ENCODE data around the gene ADCY5.

The ADCY5 gene

DNA sequence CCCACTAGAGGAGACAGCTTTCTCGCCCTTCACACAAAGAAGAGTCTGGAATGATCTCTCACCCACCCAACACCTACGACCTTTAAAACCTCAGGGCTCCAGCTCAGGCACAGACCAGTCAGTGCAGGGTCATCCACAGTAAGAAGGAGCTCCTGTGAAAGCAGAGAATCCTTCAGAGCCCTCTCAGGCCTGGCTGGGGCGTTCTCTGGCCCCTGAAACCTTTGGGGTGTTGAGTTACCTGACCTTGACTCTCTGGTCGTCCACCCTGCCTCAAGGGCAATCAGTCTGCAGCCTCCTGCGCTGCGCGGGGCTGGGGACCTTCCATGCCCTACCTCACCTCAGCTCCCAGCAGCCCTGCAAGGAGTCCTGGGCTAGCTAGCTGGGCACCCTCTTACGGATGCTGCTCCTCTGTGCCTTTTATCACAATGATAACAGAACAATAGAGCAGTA is 106.2 kb downstream of the ADCY5 start:
- FAIRE-seq: no peak
- no peak for DNase-seq (ENCODE audit: low spot score)

DNA sequence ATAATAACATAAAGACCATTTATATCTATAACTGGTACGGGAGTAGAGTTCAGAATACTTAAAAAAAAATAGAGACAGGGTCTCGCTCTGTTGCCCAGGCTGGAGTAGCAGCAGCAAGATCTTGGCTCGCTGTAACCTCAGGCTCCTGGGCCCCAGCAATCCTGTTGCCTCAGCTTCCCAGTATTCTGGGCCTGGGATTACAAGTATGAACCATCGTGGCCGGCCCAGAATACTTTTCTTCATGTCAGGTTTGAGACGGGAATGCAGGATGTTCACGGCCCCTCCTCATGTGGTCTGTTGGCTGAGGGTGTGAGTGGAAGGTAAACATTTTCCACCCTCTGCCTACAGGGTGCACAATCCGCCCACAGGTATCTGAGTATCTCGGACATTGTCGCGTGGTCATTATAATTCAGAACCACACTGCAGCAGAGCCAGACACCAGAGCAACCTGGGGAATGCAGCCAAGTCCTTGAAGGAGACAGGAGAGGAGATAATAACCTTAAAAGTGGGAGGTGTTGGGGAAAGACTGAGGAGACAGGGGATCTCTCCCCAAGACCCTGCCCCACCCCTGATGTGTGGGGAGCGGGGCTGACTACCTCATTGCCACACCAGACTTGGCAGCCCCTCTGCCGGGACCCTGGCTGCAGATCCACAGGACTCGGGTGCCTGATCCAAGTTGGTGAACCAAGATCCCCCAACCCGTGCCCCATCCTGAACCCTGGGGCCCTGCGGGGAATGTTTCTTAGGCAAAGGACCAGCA is 106.8 kb downstream of the ADCY5 start:
- FAIRE-seq (no peak), DNase-seq (ENCODE audit: low spot score) (no peak)

DNA sequence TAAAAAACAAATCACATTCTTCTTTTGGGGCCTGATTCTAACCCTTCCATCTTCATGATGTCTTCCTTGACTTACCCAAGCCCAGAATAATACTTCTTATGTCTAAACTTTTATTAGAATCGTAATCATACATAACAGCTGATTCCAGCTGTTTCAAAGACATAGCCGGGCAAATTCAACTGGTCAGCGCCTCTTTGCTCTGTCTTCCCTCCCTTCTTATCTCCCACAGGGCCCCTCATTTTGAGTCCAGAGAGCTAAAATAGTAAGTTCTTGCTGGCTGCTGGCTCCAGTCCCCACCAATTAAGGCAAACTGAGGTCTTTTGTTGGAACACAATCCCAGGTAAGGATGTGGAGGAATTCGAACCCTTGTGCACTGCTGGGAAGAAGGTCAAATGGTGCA is 108.6 kb downstream of the ADCY5 start:
- FAIRE-seq (no peak), DNase-seq (ENCODE audit: low spot score) (no peak)

DNA sequence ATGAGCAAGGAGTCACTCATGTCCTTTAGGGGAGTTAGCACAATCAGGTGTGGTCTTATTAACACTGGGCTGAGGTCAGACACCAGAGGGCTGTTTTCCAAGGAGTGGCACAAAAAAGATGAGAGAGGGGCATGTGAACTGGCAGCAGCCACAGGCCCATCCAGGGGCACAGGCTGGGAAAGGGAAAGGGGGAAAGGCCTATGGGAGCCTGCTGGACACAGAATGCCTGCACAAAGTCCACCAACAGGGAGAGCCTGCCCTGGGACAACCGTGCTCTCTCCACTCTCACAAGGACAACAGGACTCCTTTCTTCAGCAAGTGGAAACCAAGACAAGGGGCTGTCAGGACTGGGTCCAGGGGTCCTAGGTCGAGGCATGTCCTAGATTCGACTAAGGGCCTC is 109.6 kb downstream of the ADCY5 start:
- DNase-seq (ENCODE audit: low spot score) (no peak), FAIRE-seq (no peak)

DNA sequence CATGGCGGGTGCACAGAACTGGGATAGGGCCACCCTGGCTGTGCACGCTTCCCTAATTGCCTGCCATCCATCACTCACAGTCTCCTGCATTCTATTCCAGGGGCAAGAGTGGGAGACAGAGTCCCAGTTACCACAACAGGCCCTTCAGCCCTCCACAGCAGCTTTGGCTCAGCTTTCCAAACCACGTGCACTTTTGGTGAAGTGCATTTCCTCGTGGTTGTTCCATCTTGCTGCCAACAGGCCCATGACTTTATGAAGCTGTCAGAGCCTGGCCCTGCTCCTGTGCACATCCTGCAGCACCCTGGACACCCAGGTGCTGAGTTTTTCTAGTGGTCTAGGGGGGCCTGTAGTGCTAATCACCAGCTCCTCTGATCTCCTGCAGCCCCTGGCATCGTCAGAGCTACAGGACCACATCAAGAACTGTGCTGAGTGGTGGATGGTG is 110.2 kb downstream of the ADCY5 start:
- FAIRE-seq: no peak
- DNase-seq (ENCODE audit: low spot score): no peak

DNA sequence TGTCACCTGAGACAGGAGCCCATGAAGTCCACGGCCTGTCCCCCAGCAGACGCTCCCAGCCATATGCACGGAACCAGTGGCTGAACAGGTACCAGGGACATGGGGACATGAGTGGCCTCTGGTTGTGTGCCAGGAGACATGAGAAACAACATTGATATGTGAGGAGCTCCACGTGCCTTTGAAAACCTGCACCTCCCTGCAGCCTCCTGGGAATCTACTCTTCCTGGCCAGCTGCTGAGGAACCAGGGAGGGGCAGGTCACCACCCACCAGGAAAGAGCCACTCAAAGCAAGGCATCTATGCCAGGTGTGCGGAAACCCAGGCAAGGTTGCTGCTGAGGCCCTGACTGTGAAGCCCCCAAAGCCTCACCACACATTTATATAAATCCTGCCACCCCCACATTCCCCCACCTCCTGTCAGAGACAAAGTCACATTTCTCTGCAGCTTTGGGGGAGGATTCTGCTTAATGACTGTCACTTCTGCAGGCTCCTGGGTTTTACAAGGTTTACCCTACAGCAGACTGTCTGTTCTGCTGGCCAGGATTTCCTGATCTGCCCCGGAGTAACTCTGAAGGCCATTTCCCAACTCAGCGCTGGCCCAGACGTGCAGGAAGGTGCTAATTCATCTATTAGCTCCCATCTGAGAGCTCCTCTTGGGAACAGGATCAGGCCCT is 110.8 kb downstream of the ADCY5 start:
- DNase-seq (ENCODE audit: low spot score): no peak
- no peak for FAIRE-seq

DNA sequence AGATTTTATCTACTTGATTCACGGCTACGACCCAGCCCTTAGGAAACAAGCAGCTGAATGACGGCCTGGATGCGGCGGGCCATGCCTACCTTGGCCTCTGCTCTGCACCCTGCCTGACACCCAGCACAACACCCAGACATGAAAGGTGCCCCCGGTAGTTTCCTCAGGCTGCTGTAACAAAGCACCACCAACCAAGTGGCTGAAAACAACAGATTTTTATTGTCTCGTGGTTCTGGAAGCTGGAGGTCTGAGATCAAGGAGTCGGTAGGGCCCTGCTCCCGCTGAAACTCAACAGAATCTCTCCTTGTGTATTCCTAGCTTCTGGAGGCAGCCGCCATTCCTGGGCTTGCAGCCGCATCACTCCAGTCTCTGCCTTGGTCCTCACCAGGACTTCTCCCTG is 111.7 kb downstream of the ADCY5 start:
- no peak for FAIRE-seq
- DNase-seq (ENCODE audit: low spot score): no peak

DNA sequence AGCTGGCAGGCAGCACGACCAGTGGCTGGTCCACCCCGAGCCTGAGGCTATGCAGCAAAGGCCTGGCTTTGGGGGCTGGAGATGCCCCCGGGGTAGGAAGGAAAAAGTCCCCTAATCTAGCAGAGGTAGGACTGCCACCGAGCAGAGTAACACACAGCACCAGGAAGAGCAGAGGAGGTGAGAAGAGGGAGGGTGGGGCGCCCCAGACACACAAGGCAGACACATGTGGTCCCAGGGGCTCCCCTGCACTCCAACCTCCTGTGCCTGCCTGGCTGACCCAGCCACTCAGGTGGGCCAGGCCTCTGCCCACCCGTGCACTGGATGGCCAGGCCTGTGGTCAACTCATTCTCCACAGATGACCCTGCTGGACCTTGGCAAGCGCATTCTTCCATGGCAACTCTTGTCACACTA is 112.4 kb downstream of the ADCY5 start:
- no peak for FAIRE-seq
- DNase-seq (ENCODE audit: low spot score): no peak

DNA sequence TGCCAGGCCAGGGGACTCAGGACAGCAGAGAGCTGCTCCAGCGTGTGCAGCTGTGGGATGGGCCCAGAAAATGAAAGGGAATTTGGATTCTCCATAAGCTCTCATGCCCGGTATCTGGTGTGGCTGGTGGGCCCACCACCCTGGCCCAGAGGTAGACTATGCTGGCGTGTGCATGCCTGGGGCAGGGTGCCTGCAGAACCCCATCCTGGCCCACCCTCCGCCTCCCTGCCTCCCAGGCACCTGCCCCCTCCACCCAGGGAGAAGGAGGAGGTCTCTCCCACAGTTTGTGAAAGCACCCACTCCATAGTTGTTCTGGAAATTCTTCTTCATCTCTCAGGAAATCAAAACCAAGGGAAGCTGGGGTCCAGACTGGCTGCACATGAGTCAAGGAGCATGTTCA is 112.9 kb downstream of the ADCY5 start:
- no peak for DNase-seq (ENCODE audit: low spot score)
- FAIRE-seq: no peak

DNA sequence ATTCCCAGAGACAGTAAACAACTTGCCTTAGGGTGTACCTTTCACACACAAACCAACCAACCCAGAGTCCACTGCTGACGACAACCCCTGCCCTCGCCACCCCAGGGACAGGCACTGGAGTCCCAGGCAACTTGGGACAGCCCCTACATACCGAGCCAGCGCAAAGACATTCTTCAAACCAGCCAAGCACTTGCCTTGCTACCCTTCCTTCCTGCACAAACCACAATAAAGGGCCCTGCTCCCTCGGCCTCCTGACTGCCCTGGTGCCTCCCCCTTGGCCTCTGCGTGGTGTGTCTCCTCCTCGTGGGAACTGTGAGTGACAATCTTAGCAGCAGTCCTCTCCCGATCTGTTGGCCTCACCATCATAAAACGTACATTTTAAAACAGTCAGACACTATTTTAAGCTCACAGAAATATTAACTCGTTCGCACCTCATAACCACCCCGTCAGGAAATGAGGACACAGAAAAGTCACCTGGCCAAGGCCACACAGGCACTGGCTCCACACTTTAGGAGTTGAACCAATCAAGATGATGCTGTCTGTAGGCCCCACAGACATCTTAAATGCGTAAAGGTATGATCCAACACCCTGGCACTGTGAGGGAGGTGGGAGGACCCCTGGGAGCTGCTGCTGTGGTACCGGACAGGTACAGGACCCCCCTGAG is 113.8 kb downstream of the ADCY5 start:
- FAIRE-seq: no peak

DNA sequence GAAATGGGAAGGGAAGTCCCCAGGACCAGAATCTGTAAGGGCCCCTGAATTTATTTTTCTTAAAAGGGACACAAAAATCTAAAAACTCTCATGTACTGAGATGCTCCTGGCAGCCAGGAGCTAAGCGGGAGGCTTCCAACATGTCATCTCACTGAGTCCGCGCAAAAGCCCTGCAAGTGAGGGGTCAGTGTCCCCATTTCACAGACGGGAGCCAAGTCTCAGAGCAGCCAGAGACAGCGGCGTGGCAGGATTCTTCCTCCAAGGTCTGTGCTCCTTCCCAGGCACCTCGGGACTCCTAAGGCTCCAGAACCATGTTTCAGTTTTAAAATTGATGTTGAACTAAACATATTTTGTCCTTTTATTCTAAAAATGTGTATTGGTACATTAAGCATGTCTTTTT is 114.8 kb downstream of the ADCY5 start:
- FAIRE-seq (no peak), DNase-seq (ENCODE audit: low spot score) (no peak)

More for the DNA sequence above, 113.8 kb downstream of the ADCY5 start:
- DNase-seq (ENCODE audit: low spot score): no peak

DNA sequence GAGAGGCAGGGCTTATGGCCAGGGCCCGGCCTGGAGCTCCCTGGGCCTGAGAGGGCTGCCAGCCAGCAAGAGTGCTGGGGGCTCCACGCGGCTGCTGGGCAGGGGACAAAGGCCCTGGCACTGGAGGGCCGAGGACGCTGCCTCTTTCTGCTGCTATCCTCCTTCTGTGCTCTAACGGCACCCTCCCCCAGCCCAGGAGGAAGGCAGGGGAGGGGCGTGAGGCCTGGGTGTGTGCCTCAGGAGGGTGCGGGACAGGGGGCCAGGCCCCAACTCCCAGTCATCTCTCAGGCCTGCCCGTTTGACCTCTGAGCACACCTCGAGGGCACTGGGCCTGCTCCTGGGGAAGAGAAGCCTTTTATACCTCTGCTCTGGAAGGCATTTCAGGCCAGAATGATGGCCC is 115.5 kb downstream of the ADCY5 start:
- FAIRE-seq (no peak), DNase-seq (ENCODE audit: low spot score) (no peak)

DNA sequence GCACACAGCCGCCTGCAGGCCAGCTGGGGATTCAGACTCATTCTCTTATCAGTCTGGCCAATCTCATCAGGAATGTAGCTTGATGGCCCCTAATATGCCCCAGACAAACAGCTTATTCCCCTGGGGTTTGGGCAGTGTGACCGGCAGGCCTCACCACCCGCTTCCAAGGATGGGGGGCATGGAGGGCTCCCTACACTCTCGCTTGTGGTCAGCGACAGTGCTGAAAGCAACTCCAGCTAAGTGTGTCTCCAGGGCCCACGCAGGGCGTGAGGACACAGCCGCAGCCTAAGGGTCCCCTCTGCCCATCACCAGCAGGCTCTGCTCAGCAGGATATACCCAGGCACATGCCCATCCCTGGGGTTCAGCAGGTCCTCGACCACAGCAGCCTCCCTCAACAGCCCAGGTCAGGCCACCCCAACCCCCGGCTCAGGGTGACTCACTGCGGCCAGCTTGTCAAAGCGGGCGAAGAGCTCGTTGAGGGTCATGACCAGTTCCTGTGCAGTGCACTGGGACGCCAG is 116.7 kb downstream of the ADCY5 start:
- FAIRE-seq: no peak
- DNase-seq (ENCODE audit: low spot score): no peak

DNA sequence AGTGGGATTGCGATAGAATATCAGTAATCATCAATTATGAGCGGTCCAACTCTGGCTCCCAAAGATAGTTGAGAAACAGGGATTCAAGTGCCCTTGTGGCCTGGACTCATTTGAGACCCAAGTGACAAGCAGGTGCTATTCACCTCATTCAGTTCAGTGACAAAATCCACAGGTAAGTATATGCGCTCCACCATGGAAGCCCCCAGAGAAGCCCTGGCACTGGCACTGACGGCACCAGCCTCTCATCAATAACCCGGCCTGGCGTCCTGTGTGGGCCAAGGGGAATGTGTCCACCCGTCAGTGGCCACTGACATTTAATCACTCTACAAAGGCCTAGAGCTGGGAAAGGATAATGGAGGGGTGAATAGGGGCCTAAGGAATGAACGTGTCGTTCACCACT is 117.2 kb downstream of the ADCY5 start:
- FAIRE-seq: no peak
- no peak for DNase-seq (ENCODE audit: low spot score)

DNA sequence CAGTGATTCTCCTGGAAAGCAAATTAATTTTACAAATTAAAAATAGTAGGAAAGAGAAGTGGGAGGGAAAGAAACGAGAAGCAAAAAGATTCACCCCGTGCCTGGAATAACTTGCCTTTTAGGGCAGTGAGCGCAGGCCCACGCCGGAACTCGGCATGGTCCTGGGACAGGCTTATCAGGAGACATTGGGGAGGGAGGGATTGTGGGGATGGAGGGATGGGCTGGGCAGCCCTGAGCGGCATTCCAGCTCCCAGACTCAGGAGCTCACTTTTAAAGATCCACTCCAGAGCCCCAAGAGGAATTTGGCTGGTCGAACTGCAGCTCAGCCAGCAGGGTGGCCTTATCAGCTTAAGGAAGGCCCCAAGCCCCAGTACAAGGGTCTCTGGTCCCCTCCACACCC is 117.9 kb downstream of the ADCY5 start:
- FAIRE-seq (no peak), DNase-seq (ENCODE audit: low spot score) (no peak)

DNA sequence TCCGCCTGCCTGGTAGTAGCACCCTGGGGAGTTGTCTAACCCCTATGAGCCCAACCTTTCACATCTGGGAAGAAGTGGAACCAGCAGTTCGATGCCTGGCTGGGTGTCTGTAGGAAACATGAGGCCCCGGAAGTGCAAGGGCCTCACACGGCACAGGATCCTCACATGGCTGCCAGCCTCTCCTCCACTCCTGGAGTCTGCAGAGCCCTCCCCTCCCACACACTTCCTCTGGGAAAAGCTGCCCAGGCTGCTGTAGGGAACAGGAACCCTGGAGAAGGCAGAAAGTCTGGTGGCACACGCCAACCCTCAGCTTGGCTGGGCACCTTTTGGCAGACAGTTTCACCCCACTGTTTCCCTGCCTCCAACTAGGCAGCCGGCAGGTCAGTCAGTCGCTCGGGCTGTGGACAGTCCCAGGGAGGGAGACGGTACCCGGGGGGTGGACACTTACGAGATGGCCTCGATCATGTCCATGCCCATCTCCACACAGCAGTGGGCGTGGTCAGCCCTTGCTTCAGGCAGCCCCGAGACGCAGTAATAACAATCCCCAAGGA is 118.4 kb downstream of the ADCY5 start:
- FAIRE-seq (no peak), DNase-seq (ENCODE audit: low spot score) (no peak)

DNA sequence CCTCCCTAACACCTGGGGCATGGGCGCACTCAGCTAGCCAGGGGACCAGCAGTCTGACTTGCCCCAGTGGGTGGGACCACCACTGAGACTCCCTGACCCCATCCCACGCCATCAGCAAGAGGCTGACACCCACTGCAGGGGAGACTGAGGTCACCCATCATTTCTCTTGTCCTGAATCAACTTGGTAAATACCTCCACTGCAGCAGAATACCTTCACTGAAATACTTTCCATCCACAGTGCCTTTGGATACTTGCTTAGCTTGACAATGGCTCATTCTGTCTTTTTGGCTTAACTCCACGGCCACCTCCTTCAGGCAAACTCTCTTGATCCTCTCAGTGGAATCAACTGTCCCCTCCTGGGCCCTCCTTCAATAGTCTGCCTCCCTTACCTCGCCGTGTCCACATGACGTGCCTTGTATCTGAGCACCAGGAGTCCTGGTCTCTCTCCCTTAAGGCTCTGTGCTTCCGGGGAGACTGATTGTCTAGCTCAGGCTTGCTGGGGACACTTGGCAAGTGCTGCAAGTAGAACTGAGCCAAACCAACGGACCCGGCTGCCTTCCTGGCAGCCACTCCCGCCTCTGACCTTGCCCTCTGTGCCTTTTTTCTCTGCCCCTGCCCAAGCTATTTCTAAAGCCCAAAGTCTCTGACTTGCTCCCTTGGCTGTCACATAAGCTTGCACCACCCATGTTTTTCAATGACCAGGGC is 119.1 kb downstream of the ADCY5 start:
- DNase-seq (ENCODE audit: low spot score): no peak
- no peak for FAIRE-seq

DNA sequence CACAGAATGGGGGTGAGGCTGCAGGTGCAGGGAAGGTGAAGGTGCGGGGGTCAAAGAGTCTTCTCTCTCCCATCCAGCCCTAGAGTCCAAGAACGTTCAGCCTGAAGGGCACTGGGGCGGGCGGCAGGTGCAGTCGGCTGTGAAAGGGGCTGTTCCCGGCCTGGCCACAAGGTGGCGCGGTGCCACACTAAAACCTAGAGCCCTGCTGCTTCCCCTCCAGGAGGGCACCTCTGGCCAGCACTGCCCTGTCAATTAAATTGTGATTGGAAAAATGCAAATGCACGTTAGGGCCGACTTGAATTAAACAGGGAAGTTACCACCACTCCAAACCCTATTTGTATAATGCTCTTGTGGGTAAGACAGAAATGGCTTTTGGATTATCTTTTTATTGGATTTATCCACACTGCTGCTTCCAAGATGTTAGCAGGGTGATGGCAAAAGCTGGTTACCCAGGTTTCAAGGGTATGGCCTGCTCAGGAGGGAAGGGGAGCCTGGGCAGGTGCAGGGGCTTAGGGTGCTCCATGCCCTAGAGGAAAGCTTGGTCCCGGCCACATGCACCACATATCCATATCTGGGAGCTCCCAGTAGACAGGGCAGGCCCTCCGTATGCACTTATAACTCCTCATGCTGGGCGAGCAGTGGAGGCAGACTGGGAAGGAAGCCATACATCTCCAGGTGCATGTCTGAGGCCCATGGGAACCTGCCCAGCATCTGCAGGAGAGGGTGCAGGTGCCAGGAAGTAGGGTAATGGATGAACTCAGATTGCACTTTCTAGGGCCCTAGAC is 119.8 kb downstream of the ADCY5 start:
- DNase-seq (ENCODE audit: low spot score): peak; percentile 32
- FAIRE-seq: no peak

DNA sequence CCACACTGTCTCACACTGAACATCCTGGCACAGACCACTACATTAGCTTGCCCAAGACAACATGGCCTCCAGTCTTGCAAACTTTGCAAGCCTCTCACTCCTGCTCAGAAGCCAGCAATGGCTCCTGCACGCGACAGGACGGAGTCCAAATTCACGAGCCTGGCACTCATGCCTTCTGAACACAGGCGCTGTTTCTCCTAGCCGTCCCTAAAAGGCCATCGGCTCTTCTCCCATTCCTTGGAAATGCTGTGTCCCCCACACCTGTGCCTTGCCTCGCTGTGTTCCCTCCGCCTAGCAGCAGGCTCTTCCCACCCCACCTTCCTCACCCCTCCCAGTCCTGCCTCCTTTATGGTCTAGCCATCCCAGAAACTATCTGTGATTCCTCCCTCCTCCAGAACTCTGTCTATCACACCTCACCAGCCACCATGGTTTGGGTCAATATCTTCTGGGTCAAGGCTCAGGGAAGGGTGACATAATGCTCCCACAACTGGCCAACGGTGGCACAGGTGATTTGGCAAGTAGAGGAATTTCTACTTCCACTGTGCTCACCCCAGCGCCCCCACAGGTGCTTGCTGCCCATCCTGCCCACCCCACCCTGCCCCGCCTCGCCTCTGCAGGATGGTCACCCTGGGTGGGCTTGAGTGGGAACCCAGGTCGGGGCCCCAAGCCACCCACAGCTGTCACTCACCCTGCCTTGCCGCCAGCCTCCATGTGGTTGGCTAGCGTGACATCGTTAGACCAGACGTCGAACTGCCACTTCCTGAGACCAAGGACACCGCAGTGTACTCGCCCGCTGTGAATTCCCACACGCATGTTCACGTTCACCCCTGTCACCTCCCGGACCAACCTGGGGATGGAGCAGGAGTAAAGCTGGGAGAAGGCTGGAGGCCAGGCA is 120.7 kb downstream of the ADCY5 start:
- no peak for FAIRE-seq

DNA sequence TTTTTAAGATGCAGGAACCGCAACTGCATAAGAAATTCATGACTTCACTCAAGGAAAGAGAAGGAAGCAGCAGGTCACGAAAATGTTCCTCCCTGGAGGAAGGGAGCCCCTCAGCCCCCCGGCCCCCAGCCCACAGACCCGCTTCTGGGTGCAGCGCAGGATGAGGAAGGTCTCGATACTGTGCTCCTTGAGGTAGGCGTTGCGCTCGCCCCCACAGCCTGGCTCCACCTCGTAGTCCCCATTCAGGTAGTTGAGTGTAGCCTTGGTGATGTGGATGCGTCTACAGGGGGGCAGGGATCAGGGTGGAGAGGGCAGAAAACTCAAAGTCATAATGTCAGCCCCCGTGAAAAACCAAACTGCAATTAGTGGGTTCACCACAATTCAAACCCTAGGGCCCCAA is 121.4 kb downstream of the ADCY5 start:
- DNase-seq (ENCODE audit: low spot score): no peak
- no peak for FAIRE-seq

More for the DNA sequence above, 120.7 kb downstream of the ADCY5 start:
- DNase-seq (ENCODE audit: low spot score): no peak
